Thoracic aorta (tissue), 2 donors: ENCODE data around the gene FAM228A. TPM values are rescaled to one million over a fixed set of nuclear protein-coding genes. Genes with fewer than 3 reads are reported as not detected.

ENCODE experiments used
- ATAC-seq: fragments of 150-250 bp; one replicate; pipeline ENCODE4 v1.8.0; 2017; ENCODE audit warnings: low read depth; ENCODE audit not compliant: insufficient number of reproducible peaks, low FRiP score
- DNase-seq: peaks from one replicate; pipeline ENCODE4 v3.0.0-alpha.2; 2020; ENCODE audit warnings: low spot score
- H3K27ac ChIP-seq, 2 donors: fragments of 200-600 bp; sonication (generic); 1 replicate in 1 of 2; 2 replicates in 1 of 2; pipeline ENCODE4 v1.5.1; 2016; ENCODE audit warnings: mild to moderate bottlenecking in 2 of 2, moderate library complexity in 2 of 2
- H3K27me3 ChIP-seq: fragments of 200-600 bp; sonication (generic); replicated peaks from 2 replicates; pipeline ENCODE4 v1.6.0; 2016; ENCODE audit warnings: mild to moderate bottlenecking; ENCODE audit not compliant: insufficient read depth
- H3K36me3 ChIP-seq: fragments of 200-600 bp; sonication (generic); one replicate; pipeline ENCODE4 v1.5.1; 2016
- H3K4me1 ChIP-seq, 2 donors: fragments of 200-600 bp; sonication (generic); 1 replicate in 1 of 2; 2 replicates in 1 of 2; pipeline versions ENCODE4 v1.5.1 to v1.6.0; 2016; ENCODE audit warnings: low read depth in 2 of 2, mild to moderate bottlenecking in 1 of 2; ENCODE audit not compliant: control insufficient read depth in 1 of 2
- H3K4me3 ChIP-seq: fragments of 200-600 bp; sonication (generic); 2 replicates; pipeline ENCODE4 v1.5.1; 2016; ENCODE audit warnings: mild to moderate bottlenecking
- H3K9me3 ChIP-seq: fragments of 200-600 bp; sonication (generic); 2 replicates; pipeline ENCODE4 v1.5.1; 2016
- total RNA-seq, 2 donors: library from RNA; depleted of rRNA; stranded (reverse); fragments of >200 nt; gene quantifications; one replicate each; pipeline versions ENCODE4 v1.1.0 to v1.2.3, GENCODE V29; 2016
- TF ChIP-seq, protein P1 (sequence below): fragments of 200-600 bp; sonication (generic); IDR thresholded peaks from one replicate; pipeline ENCODE4 v1.5.1; 2019; ENCODE audit warnings: antibody characterized with exemption

The FAM228A gene
- total RNA-seq, 2 donors from 2014 or later: 0.81 to 0.92 TPM

DNA sequence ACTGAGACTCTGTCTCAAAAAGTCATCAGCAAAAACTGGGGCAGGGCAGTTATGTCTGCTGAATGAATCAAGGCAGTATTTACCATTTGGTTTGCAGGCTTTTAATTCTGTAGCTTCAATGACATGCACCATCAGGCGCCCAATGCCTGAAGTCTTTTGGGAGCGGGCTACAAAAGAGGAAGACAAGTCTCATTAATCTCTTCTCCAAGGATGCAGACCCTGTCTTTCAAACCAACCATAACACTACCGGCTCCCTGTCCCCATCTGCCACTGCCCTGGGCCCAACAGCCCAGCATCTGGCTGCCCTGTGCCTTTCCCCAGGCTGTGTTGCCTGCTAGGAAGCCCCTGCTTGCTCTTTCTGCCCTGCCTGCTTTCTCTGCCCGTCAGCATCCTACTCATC is 30.3 kb downstream of the FAM228A start:
- TF ChIP-seq, protein P1, sequence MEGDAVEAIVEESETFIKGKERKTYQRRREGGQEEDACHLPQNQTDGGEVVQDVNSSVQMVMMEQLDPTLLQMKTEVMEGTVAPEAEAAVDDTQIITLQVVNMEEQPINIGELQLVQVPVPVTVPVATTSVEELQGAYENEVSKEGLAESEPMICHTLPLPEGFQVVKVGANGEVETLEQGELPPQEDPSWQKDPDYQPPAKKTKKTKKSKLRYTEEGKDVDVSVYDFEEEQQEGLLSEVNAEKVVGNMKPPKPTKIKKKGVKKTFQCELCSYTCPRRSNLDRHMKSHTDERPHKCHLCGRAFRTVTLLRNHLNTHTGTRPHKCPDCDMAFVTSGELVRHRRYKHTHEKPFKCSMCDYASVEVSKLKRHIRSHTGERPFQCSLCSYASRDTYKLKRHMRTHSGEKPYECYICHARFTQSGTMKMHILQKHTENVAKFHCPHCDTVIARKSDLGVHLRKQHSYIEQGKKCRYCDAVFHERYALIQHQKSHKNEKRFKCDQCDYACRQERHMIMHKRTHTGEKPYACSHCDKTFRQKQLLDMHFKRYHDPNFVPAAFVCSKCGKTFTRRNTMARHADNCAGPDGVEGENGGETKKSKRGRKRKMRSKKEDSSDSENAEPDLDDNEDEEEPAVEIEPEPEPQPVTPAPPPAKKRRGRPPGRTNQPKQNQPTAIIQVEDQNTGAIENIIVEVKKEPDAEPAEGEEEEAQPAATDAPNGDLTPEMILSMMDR: no peak
- H3K27ac ChIP-seq: no peak overlapping the region
- no peak for DNase-seq
- no peak for ATAC-seq
- H3K4me3 ChIP-seq: no peak overlapping the region
- H3K4me1 ChIP-seq: no peaks in the 10 kb centered on the region
- no peaks in the 10 kb centered on the region for H3K27me3 ChIP-seq
- peaks cover 64% of the 10 kb centered on the region for H3K36me3 ChIP-seq
- no peaks in the 10 kb centered on the region for H3K9me3 ChIP-seq

GRCh38 chr2:24206242-24206641 is 31.4 kb downstream of the FAM228A start:
- no peak overlapping the region for H3K27ac ChIP-seq
- no peaks in the 10 kb centered on the region for H3K4me1 ChIP-seq
- peaks cover 61% of the 10 kb centered on the region for H3K36me3 ChIP-seq
- TF ChIP-seq, protein P1: no peak
- ATAC-seq: no peak
- DNase-seq: no peak
- no peak overlapping the region for H3K4me3 ChIP-seq
- no peaks in the 10 kb centered on the region for H3K9me3 ChIP-seq
- H3K27me3 ChIP-seq: no peaks in the 10 kb centered on the region

- TF ChIP-seq, protein P1: no peak
- ATAC-seq (no peak), DNase-seq (no peak)
- Histone ChIP-seq H3K9me3 (no peaks in the 10 kb centered on the region), H3K27me3 (no peaks in the 10 kb centered on the region), H3K4me3 (no peak overlapping the region), H3K36me3 (peaks cover 63% of the 10 kb centered on the region), H3K4me1 (no peaks in the 10 kb centered on the region), H3K27ac (no peak overlapping the region)
Observed at GRCh38 chr2:24206714-24207113, 31.9 kb downstream of the FAM228A start.

GRCh38 chr2:24207359-24207758 is 32.5 kb downstream of the FAM228A start:
- Histone ChIP-seq H3K4me1 (no peaks in the 10 kb centered on the region), H3K27me3 (no peaks in the 10 kb centered on the region), H3K4me3 (no peak overlapping the region), H3K9me3 (no peaks in the 10 kb centered on the region), H3K36me3 (peaks cover 65% of the 10 kb centered on the region), H3K27ac (no peak overlapping the region)
- no peak for ATAC-seq
- no peak for DNase-seq
- TF ChIP-seq, protein P1: no peak

DNA sequence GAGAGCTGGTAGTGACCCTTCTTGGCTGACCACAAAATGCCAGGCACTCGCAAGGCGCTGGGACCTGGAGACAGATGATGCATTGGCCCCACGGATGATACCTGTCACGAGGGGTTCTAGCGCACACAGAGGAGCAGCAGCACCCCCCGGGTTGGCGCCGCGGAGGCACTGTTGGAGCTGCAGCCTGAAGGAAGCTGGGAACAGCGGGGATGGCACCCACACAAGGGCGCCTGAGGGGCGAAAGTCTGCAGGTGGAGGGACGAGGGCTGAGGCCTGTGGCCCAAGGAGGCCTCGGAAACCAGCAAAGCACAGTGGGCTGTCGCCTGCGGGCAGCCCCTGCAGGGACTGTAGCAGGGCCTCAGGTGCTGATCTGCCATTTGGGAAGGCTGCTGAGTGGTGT is 33.6 kb downstream of the FAM228A start:
- Histone ChIP-seq H3K27ac (no peak overlapping the region), H3K27me3 (no peaks in the 10 kb centered on the region), H3K9me3 (no peaks in the 10 kb centered on the region), H3K4me1 (no peaks in the 10 kb centered on the region), H3K36me3 (peaks cover 60% of the 10 kb centered on the region), H3K4me3 (no peak overlapping the region)
- TF ChIP-seq, protein P1: no peak
- DNase-seq: no peak
- no peak for ATAC-seq
